ENCODE measurements around the gene SLC25A45.

SLC25A45 gene

GRCh38 chr11:65410936-65411680, 28.7 kb upstream of the SLC25A45 start:
- DNase-seq (ENCODE audit: extremely low spot score): no peak
- CTCF ChIA-PET: no interaction called here
- POLR2A ChIA-PET: interaction anchor here (0.7 to 3.3 kb wide), 3 partner anchors 12 to 91 kb away, joined by 3 to 23 read pairs (median 5); partner anchors contain the start of gene NEAT1
- TF ChIP-seq NFRKB (IDR thresholded peaks at IDR 0.05) (no peak), HDGF (IDR thresholded peaks at IDR 0.05; ENCODE audit: borderline replicate concordance) (no peak), FOXK2 (IDR thresholded peaks at IDR 0.05) (no peak), TARDBP (IDR thresholded peaks at IDR 0.05) (no peak), FOXM1 (IDR thresholded peaks at IDR 0.05; ENCODE audit: borderline replicate concordance) (no peak), L3MBTL2 (conservative IDR thresholded peaks at IDR 0.05) (no peak), CTBP1 (IDR thresholded peaks at IDR 0.05; ENCODE audit: borderline replicate concordance) (no peak)

GRCh38 chr11:65404638-65405339, 22.3 kb upstream of the SLC25A45 start:
- TF ChIP-seq ELF4 (IDR thresholded peaks at IDR 0.05) (no peak), FOXK2 (IDR thresholded peaks at IDR 0.05) (no peak), BHLHE40 (IDR thresholded peaks at IDR 0.05; ENCODE audit: borderline replicate concordance) (no peak), LEF1 (IDR thresholded peaks at IDR 0.05; ENCODE audit: borderline replicate concordance) (no peak), ARNT (IDR thresholded peaks at IDR 0.05) (no peak), FOXA1 (IDR thresholded peaks at IDR 0.05) (no peak), SP1 (IDR thresholded peaks at IDR 0.05) (no peak)
- POLR2A ChIA-PET: interaction anchor here (2.2 kb wide), 1 partner anchor 18 kb away, joined by 7 read pairs; the partner anchor contains the start of gene NEAT1
- CTCF ChIA-PET: interaction anchor here (0.6 to 1.7 kb wide), 2 partner anchors 10 to 11 kb away, joined by 3 to 5 read pairs; no protein-coding TSS in a partner anchor
- no peak for DNase-seq (ENCODE audit: extremely low spot score)

GRCh38 chr11:65404210-65404609, 21.8 kb upstream of the SLC25A45 start:
- TF ChIP-seq FOXK2 (IDR thresholded peaks at IDR 0.05): no peak
- no peak for TF ChIP-seq PKNOX1 (IDR thresholded peaks at IDR 0.05)
- TF ChIP-seq SP1 (IDR thresholded peaks at IDR 0.05): no peak
- TF ChIP-seq FOXA1 (IDR thresholded peaks at IDR 0.05): no peak
- TF ChIP-seq FOXM1 (IDR thresholded peaks at IDR 0.05; ENCODE audit: borderline replicate concordance): no peak
- TF ChIP-seq ZNF384 (IDR thresholded peaks at IDR 0.05): no peak
- TF ChIP-seq L3MBTL2 (conservative IDR thresholded peaks at IDR 0.05): no peak
- TF ChIP-seq CTBP1 (IDR thresholded peaks at IDR 0.05; ENCODE audit: borderline replicate concordance): no peak
- TF ChIP-seq HDGF (IDR thresholded peaks at IDR 0.05; ENCODE audit: borderline replicate concordance): no peak
- no peak for TF ChIP-seq NFRKB (IDR thresholded peaks at IDR 0.05)
- no peak for TF ChIP-seq ARNT (IDR thresholded peaks at IDR 0.05)
- no peak for TF ChIP-seq ELF4 (IDR thresholded peaks at IDR 0.05)
- no peak for TF ChIP-seq LEF1 (IDR thresholded peaks at IDR 0.05; ENCODE audit: borderline replicate concordance)
- no peak for TF ChIP-seq TARDBP (IDR thresholded peaks at IDR 0.05)
- TF ChIP-seq BHLHE40 (IDR thresholded peaks at IDR 0.05; ENCODE audit: borderline replicate concordance): no peak
- no peak for TF ChIP-seq SUZ12 (IDR thresholded peaks at IDR 0.05)
- CTCF ChIA-PET: interaction anchor here (0.6 kb wide), 1 partner anchor 11 kb away, joined by 3 read pairs; no protein-coding TSS in a partner anchor
- POLR2A ChIA-PET: interaction anchor here (2.2 kb wide), 1 partner anchor 19 kb away, joined by 7 read pairs; the partner anchor contains the start of gene NEAT1
- DNase-seq (ENCODE audit: extremely low spot score): no peak

- DNase-seq (ENCODE audit: extremely low spot score): no peak
- POLR2A ChIA-PET: interaction anchor here (1.1 to 2.2 kb wide), 2 partner anchors 13 to 19 kb away, joined by 3 to 7 read pairs; partner anchors contain the start of gene NEAT1
- TF ChIP-seq ZNF384 (IDR thresholded peaks at IDR 0.05) (no peak), TARDBP (IDR thresholded peaks at IDR 0.05) (no peak), LEF1 (IDR thresholded peaks at IDR 0.05; ENCODE audit: borderline replicate concordance) (no peak), SUZ12 (IDR thresholded peaks at IDR 0.05) (no peak), FOXM1 (IDR thresholded peaks at IDR 0.05; ENCODE audit: borderline replicate concordance) (no peak), PKNOX1 (IDR thresholded peaks at IDR 0.05) (no peak), HDGF (IDR thresholded peaks at IDR 0.05; ENCODE audit: borderline replicate concordance) (no peak), BHLHE40 (IDR thresholded peaks at IDR 0.05; ENCODE audit: borderline replicate concordance) (no peak), NFRKB (IDR thresholded peaks at IDR 0.05) (no peak), FOXA1 (IDR thresholded peaks at IDR 0.05) (no peak), SP1 (IDR thresholded peaks at IDR 0.05) (no peak), FOXK2 (IDR thresholded peaks at IDR 0.05) (no peak), CTBP1 (IDR thresholded peaks at IDR 0.05; ENCODE audit: borderline replicate concordance) (no peak), ELF4 (IDR thresholded peaks at IDR 0.05) (no peak), L3MBTL2 (conservative IDR thresholded peaks at IDR 0.05) (no peak), ARNT (IDR thresholded peaks at IDR 0.05) (no peak)
Observed at GRCh38 chr11:65403607-65404121, 21.2 kb upstream of the SLC25A45 start.

GRCh38 chr11:65402790-65403189, 20.3 kb upstream of the SLC25A45 start:
- no peak for TF ChIP-seq BHLHE40 (IDR thresholded peaks at IDR 0.05; ENCODE audit: borderline replicate concordance)
- TF ChIP-seq FOXK2 (IDR thresholded peaks at IDR 0.05): no peak
- TF ChIP-seq ELF4 (IDR thresholded peaks at IDR 0.05): no peak
- TF ChIP-seq NFRKB (IDR thresholded peaks at IDR 0.05): no peak
- no peak for TF ChIP-seq LEF1 (IDR thresholded peaks at IDR 0.05; ENCODE audit: borderline replicate concordance)
- no peak for TF ChIP-seq TARDBP (IDR thresholded peaks at IDR 0.05)
- TF ChIP-seq FOXA1 (IDR thresholded peaks at IDR 0.05): no peak
- TF ChIP-seq SP1 (IDR thresholded peaks at IDR 0.05): no peak
- no peak for TF ChIP-seq L3MBTL2 (conservative IDR thresholded peaks at IDR 0.05)
- TF ChIP-seq SUZ12 (IDR thresholded peaks at IDR 0.05): no peak
- TF ChIP-seq PKNOX1 (IDR thresholded peaks at IDR 0.05): no peak
- no peak for TF ChIP-seq FOXM1 (IDR thresholded peaks at IDR 0.05; ENCODE audit: borderline replicate concordance)
- DNase-seq (ENCODE audit: extremely low spot score): no peak
- ChIA-PET CTCF (no interaction called here), POLR2A (interaction anchor here (1.1 kb wide), 1 partner anchor 14 kb away, joined by 3 read pairs; no protein-coding TSS in a partner anchor)

More at GRCh38 chr11:65403607-65404121, 21.2 kb upstream of the SLC25A45 start:
- CTCF ChIA-PET: interaction anchor here (0.6 kb wide), 1 partner anchor 30 kb away, joined by 3 read pairs; no protein-coding TSS in a partner anchor

All from HEK293T (cell line).